K562 (cell line): ENCODE data around the gene DDX54. TPM values are rescaled to one million over a fixed set of nuclear protein-coding genes. Genes with fewer than 3 reads are reported as not detected.
A peak's percentile ranks its signal among the peaks of the same experiment; 100 is the strongest.

ENCODE experiments used
- ATAC-seq: fragments of 200-7000 bp; cut with Tn5 transposase; 3 replicates; pipeline ENCODE4 v1.9.1; 2020; ENCODE audit warnings: moderate library complexity
- BruUV-seq: library from RNA; stranded (reverse); fragments of 400-500 nt; replicated peaks from 2 replicates; lab custom pipeline; 2021; lab: Mats Ljungman, UMichigan
- CTCF ChIA-PET: fragments of 300-600 bp; formaldehyde crosslinking; extraction: SDS; loops from one replicate; lab custom pipeline; 2021; ENCODE audit warnings: low intra/inter-chr PET ratio; lab: Yijun Ruan, JAX
- POLR2A ChIA-PET: fragments of 300-600, 350-650 bp; sonication (Branson Sonifier 250); formaldehyde crosslinking; extraction: SDS; loops from one replicate; lab custom pipeline; 2021; ENCODE audit warnings: antibody characterized with exemption, inconsistent platforms; lab: Yijun Ruan, JAX
- DNase-seq, 4 experiments: peaks; one replicate each; pipeline versions ENCODE4 v3.0.0 to v3.0.0-alpha.2; 2011 to 2018; ENCODE audit warnings: low spot score in 3 of 4, mixed read lengths in 3 of 4; ENCODE audit errors: extremely low read depth in 1 of 4
- FAIRE-seq: peaks from 2 replicates; lab custom pipeline; 2011; peaks lifted over from hg19 to GRCh38; lab: Jason Lieb, UNC
- H2AFZ ChIP-seq: 2 replicates; pipeline ENCODE4 v1.6.0; 2011; ENCODE audit warnings: low read depth, low read length, control low read depth, inconsistent platforms
- H3K27ac ChIP-seq: fragments of 200-600 bp; 3 replicates; pipeline ENCODE4 v1.8.0; 2011; ENCODE audit warnings: low read depth, mild to moderate bottlenecking, control low read depth, inconsistent platforms, low read length, moderate library complexity, mixed read lengths; ENCODE audit errors: extremely low read depth
- H3K27me3 ChIP-seq, 2 experiments: fragments of 300-600 bp in 1 of 2; 2 replicates in 1 of 2; 3 replicates in 1 of 2; pipeline versions ENCODE4 v1.6.0 to v1.8.0; 2011; ENCODE audit warnings: inconsistent platforms in 2 of 2, low read length in 2 of 2, mild to moderate bottlenecking in 1 of 2, mixed read lengths in 1 of 2, moderate library complexity in 1 of 2; ENCODE audit not compliant: control insufficient read depth in 2 of 2, insufficient read depth in 2 of 2
- H3K36me3 ChIP-seq: fragments of 300-600 bp; 3 replicates; pipeline ENCODE4 v1.8.0; 2011; ENCODE audit warnings: mild to moderate bottlenecking, low read length, inconsistent platforms; ENCODE audit not compliant: control insufficient read depth, insufficient read depth
- H3K4me1 ChIP-seq, 2 experiments: fragments of 200-600 bp in 1 of 2; replicated peaks in 1 of 2; 2 replicates in 1 of 2; 3 replicates in 1 of 2; pipeline versions ENCODE4 v1.5.1 to v1.8.0; 2011; ENCODE audit warnings: inconsistent platforms in 2 of 2, low read length in 2 of 2, mild to moderate bottlenecking in 1 of 2, mixed read lengths in 1 of 2, moderate library complexity in 1 of 2; ENCODE audit not compliant: control insufficient read depth in 2 of 2, insufficient read depth in 2 of 2
- H3K4me2 ChIP-seq: 2 replicates; pipeline ENCODE4 v1.6.1; 2011; ENCODE audit warnings: low read length, control low read depth, inconsistent platforms, mixed read lengths; ENCODE audit not compliant: insufficient read depth
- H3K4me3 ChIP-seq: fragments of 200-600 bp; sonication (generic), shearing (Covaris generic); 2 replicates; pipeline ENCODE4 v1.5.1; 2016; ENCODE audit warnings: control low read depth, inconsistent platforms
- H3K79me2 ChIP-seq: fragments of 200-600 bp; 3 replicates; pipeline ENCODE4 v1.8.0; 2011; ENCODE audit warnings: low read length, inconsistent platforms; ENCODE audit not compliant: control insufficient read depth, insufficient read depth
- H3K9ac ChIP-seq, 2 experiments: 2 replicates each; pipeline versions ENCODE4 v1.6.0 to v1.6.1; 2011; ENCODE audit warnings: low read depth in 2 of 2, low read length in 2 of 2, control low read depth in 1 of 2, inconsistent platforms in 1 of 2, mild to moderate bottlenecking in 1 of 2, mixed read lengths in 1 of 2; ENCODE audit not compliant: insufficient read depth in 1 of 2
- H3K9me1 ChIP-seq: one replicate; pipeline ENCODE4 v1.6.0; 2011; ENCODE audit warnings: inconsistent platforms, mild to moderate bottlenecking, low read length, moderate library complexity; ENCODE audit not compliant: control insufficient read depth, insufficient read depth
- H3K9me3 ChIP-seq: replicated peaks from 2 replicates; pipeline ENCODE4 v1.5.1; 2011; ENCODE audit warnings: low read depth, low read length, inconsistent platforms; ENCODE audit not compliant: control insufficient read depth, insufficient read depth
- H4K20me1 ChIP-seq: replicated peaks from 2 replicates; pipeline ENCODE4 v1.6.1; 2011; ENCODE audit warnings: low read length, inconsistent platforms, mixed read lengths; ENCODE audit not compliant: control insufficient read depth, insufficient read depth
- BCOR ChIP-seq: fragments of 450-650 bp; IDR thresholded peaks from 2 replicates; pipeline ENCODE4 v1.6.1; 2016
- ESRRA ChIP-seq: fragments of 450-650 bp; IDR thresholded peaks from 2 replicates; pipeline ENCODE4 v1.6.1; 2014; ENCODE audit warnings: low read depth, mild to moderate bottlenecking, moderate library complexity, borderline replicate concordance
- GTF2E2 ChIP-seq: fragments of 200-800 bp; sonication (Bioruptor generic); IDR thresholded peaks from 2 replicates; pipeline ENCODE4 v1.6.1; 2016; ENCODE audit warnings: missing genetic modification characterization, missing compliant biosample characterization
- PPARD ChIP-seq: fragments of 250-450 bp; sonication (Bioruptor Pico); IDR thresholded peaks from 2 replicates; pipeline ENCODE4 v1.8.0; 2022; ENCODE audit warnings: inconsistent platforms, mild to moderate bottlenecking, moderate library complexity
- RBM25 ChIP-seq: fragments of 200-400 bp; formaldehyde crosslinking; IDR thresholded peaks from 2 replicates; pipeline ENCODE4 v1.6.1; 2018; ENCODE audit warnings: low read length, low read depth, moderate library complexity; ENCODE audit not compliant: severe bottlenecking
- ZBTB17 ChIP-seq: fragments of 450-650 bp; formaldehyde crosslinking; IDR thresholded peaks from 2 replicates; pipeline ENCODE4 v1.4.0; 2020; ENCODE audit warnings: mild to moderate bottlenecking
- ZNF830 ChIP-seq: fragments of 250-450 bp; sonication (Bioruptor Pico); IDR thresholded peaks from 2 replicates; pipeline ENCODE4 v1.5.0; 2021; ENCODE audit warnings: mild to moderate bottlenecking
- whole genome bisulfite sequencing: fragments of 100-300 bp; shearing (Covaris generic); methylation state at CpG from one replicate; pipeline ENCODE4 v1.1.6; 2016; ENCODE audit warnings: low coverage, mixed read lengths; ENCODE audit not compliant: insufficient coverage; ENCODE audit errors: missing lambda C conversion rate; 5-methylcytosine and 5-hydroxymethylcytosine counted together
- in situ Hi-C: fragments of 300-500 bp; cut with MboI; formaldehyde crosslinking; loops from 4 replicates; pipeline ENCODE4 v1.15.0; 2018; ENCODE audit warnings: inconsistent platforms, mixed read lengths
- intact Hi-C: fragments of 100-400 bp; cut with micrococcal nuclease; formaldehyde crosslinking; loops from 2 replicates; pipeline ENCODE4 v1.14.2; 2022
- polyA plus RNA-seq, 8 experiments: library from polyadenylated mRNA; depleted of rRNA in 4 of 8; stranded (reverse) in 5 of 8; unstranded in 3 of 8; fragments of >200 nt; fragmentation: Nextera tagmentation in 2 of 8; fragmentation: Illumina TruSeq in 1 of 8; extraction: Ambion mirVana in 2 of 8; extraction: Trizol in 1 of 8; gene quantifications; 2 replicates each; pipeline versions ENCODE4 v1.2.1 to v1.2.3, GENCODE V29; 2011 to 2014; ENCODE audit warnings: inconsistent platforms in 1 of 8, missing spikeins in 1 of 8
- total RNA-seq, 7 experiments: library from RNA; depleted of rRNA in 6 of 7; stranded (reverse); fragments of >200 nt in 6 of 7; fragmentation: Illumina TruSeq in 2 of 7; extraction: Trizol in 2 of 7; gene quantifications; 2 replicates each; pipeline versions ENCODE4 v1.2.1 to v1.2.3, GENCODE V29; 2011 to 2021; ENCODE audit warnings: low replicate concordance in 1 of 7
- TF ChIP-seq, protein P1 (sequence below): sonication (generic); formaldehyde crosslinking; IDR thresholded peaks from 2 replicates; pipeline ENCODE4 v1.8.0; 2022; ENCODE audit warnings: missing genetic modification reagents, mild to moderate bottlenecking, borderline replicate concordance
- TF ChIP-seq, protein P2 (sequence below): fragments of 200-600 bp; sonication (generic); IDR thresholded peaks from one replicate; pipeline ENCODE4 v1.6.1; 2012; ENCODE audit warnings: mild to moderate bottlenecking, low read depth, low read length, inconsistent platforms
- TF ChIP-seq, protein P3 (sequence below): sonication (generic); formaldehyde crosslinking; IDR thresholded peaks from 2 replicates; pipeline ENCODE4 v1.9.0; 2022; ENCODE audit warnings: mild to moderate bottlenecking, missing genetic modification reagents

Gene DDX54
- total and polyA plus RNA-seq, 9 of the 15 experiments (the other 6 are each of a cell fraction or from before 2014, with no cell fraction given), result 1.4 to 135 (median 51.4) TPM

DNA sequence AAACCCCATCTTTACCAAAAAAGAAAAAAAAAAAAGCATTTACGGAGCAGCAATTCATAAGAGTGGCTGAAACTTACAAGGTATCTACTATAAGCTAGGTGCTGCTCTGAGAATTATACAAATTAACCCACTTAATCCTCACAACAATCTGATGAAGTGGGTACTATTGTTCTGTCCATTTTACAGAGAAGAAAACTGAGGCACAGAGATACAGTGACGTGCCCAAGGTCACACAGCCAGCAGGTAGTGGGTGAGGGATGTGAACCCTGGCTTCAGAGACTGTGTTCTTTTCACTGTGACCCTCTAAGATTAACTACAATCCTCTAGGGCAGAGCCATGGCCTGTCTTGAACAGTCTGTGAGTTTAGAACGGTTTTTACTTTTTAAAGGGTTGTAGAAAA is 3.3 kb downstream of the DDX54 start:
- in situ Hi-C loops, result loop anchor here (25.0 kb wide), 1 partner anchor 230 kb away; the partner anchor contains the start of genes SDS and SDSL
- FAIRE-seq, result no peak
- Histone ChIP-seq H3K9ac (no peak overlapping the region), H4K20me1 (peaks cover 9% of the 10 kb centered on the region), H3K4me3 (no peak overlapping the region), H3K27me3 (no peaks in the 10 kb centered on the region), H3K79me2 (peaks cover 69% of the 10 kb centered on the region), H2AFZ (no peak overlapping the region), H3K36me3 (peaks cover 71% of the 10 kb centered on the region), H3K27ac (no peak overlapping the region), H3K9me3 (no peaks in the 10 kb centered on the region), H3K4me1 (peaks cover 18 to 33% of the 10 kb centered on the region in 2 experiments; a peak in 4 of 5 replicates), H3K4me2 (no peak overlapping the region), H3K9me1 (no peaks in the 10 kb centered on the region)
- intact Hi-C loops, result no loop called here
- DNase-seq, result no peak
- no peak for ATAC-seq
- no TSS peak for BruUV-seq
- CTCF ChIA-PET, result no interaction called here
- 85% methylated on average over 3 of the region's 3 CpGs for WGBS
- POLR2A ChIA-PET, result interaction anchor here (0.6 to 1.0 kb wide), 2 partner anchors 25 to 702 kb away, joined by 4 to 5 read pairs; no protein-coding TSS in a partner anchor
- TF ChIP-seq BCOR (peak; percentile 63; the same call in 1 of the 2 replicates), GTF2E2 (tag) (no peak), PPARD (CRISPR knock-in tag) (no peak), ZNF830 (CRISPR knock-in tag) (no peak), ESRRA (0 out of 2 replicates have a peak, but pooled peaks have one; percentile 28), RBM25 (peak; percentile 87), ZBTB17 (no peak)
- TF ChIP-seq, protein P1, sequence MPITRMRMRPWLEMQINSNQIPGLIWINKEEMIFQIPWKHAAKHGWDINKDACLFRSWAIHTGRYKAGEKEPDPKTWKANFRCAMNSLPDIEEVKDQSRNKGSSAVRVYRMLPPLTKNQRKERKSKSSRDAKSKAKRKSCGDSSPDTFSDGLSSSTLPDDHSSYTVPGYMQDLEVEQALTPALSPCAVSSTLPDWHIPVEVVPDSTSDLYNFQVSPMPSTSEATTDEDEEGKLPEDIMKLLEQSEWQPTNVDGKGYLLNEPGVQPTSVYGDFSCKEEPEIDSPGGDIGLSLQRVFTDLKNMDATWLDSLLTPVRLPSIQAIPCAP, result no peak
- TF ChIP-seq, protein P2, sequence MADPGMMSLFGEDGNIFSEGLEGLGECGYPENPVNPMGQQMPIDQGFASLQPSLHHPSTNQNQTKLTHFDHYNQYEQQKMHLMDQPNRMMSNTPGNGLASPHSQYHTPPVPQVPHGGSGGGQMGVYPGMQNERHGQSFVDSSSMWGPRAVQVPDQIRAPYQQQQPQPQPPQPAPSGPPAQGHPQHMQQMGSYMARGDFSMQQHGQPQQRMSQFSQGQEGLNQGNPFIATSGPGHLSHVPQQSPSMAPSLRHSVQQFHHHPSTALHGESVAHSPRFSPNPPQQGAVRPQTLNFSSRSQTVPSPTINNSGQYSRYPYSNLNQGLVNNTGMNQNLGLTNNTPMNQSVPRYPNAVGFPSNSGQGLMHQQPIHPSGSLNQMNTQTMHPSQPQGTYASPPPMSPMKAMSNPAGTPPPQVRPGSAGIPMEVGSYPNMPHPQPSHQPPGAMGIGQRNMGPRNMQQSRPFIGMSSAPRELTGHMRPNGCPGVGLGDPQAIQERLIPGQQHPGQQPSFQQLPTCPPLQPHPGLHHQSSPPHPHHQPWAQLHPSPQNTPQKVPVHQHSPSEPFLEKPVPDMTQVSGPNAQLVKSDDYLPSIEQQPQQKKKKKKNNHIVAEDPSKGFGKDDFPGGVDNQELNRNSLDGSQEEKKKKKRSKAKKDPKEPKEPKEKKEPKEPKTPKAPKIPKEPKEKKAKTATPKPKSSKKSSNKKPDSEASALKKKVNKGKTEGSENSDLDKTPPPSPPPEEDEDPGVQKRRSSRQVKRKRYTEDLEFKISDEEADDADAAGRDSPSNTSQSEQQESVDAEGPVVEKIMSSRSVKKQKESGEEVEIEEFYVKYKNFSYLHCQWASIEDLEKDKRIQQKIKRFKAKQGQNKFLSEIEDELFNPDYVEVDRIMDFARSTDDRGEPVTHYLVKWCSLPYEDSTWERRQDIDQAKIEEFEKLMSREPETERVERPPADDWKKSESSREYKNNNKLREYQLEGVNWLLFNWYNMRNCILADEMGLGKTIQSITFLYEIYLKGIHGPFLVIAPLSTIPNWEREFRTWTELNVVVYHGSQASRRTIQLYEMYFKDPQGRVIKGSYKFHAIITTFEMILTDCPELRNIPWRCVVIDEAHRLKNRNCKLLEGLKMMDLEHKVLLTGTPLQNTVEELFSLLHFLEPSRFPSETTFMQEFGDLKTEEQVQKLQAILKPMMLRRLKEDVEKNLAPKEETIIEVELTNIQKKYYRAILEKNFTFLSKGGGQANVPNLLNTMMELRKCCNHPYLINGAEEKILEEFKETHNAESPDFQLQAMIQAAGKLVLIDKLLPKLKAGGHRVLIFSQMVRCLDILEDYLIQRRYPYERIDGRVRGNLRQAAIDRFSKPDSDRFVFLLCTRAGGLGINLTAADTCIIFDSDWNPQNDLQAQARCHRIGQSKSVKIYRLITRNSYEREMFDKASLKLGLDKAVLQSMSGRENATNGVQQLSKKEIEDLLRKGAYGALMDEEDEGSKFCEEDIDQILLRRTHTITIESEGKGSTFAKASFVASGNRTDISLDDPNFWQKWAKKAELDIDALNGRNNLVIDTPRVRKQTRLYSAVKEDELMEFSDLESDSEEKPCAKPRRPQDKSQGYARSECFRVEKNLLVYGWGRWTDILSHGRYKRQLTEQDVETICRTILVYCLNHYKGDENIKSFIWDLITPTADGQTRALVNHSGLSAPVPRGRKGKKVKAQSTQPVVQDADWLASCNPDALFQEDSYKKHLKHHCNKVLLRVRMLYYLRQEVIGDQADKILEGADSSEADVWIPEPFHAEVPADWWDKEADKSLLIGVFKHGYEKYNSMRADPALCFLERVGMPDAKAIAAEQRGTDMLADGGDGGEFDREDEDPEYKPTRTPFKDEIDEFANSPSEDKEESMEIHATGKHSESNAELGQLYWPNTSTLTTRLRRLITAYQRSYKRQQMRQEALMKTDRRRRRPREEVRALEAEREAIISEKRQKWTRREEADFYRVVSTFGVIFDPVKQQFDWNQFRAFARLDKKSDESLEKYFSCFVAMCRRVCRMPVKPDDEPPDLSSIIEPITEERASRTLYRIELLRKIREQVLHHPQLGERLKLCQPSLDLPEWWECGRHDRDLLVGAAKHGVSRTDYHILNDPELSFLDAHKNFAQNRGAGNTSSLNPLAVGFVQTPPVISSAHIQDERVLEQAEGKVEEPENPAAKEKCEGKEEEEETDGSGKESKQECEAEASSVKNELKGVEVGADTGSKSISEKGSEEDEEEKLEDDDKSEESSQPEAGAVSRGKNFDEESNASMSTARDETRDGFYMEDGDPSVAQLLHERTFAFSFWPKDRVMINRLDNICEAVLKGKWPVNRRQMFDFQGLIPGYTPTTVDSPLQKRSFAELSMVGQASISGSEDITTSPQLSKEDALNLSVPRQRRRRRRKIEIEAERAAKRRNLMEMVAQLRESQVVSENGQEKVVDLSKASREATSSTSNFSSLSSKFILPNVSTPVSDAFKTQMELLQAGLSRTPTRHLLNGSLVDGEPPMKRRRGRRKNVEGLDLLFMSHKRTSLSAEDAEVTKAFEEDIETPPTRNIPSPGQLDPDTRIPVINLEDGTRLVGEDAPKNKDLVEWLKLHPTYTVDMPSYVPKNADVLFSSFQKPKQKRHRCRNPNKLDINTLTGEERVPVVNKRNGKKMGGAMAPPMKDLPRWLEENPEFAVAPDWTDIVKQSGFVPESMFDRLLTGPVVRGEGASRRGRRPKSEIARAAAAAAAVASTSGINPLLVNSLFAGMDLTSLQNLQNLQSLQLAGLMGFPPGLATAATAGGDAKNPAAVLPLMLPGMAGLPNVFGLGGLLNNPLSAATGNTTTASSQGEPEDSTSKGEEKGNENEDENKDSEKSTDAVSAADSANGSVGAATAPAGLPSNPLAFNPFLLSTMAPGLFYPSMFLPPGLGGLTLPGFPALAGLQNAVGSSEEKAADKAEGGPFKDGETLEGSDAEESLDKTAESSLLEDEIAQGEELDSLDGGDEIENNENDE, result no peak
- TF ChIP-seq, protein P3, sequence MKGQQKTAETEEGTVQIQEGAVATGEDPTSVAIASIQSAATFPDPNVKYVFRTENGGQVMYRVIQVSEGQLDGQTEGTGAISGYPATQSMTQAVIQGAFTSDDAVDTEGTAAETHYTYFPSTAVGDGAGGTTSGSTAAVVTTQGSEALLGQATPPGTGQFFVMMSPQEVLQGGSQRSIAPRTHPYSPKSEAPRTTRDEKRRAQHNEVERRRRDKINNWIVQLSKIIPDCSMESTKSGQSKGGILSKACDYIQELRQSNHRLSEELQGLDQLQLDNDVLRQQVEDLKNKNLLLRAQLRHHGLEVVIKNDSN (CRISPR knock-in tag), result no peak
